HepG2 (cell line): Measurements from ENCODE around the gene LTB4R. TPM values are rescaled to one million over a fixed set of nuclear protein-coding genes. Genes with fewer than 3 reads are reported as not detected.

Experiments
- EP300 ChIP-seq, 3 experiments: sonication (generic) in 1 of 3; formaldehyde crosslinking in 1 of 3; IDR thresholded peaks; 2 replicates each; pipeline versions ENCODE4 v1.5.1 to v1.6.1; 2011 to 2020; ENCODE audit warnings: low read depth in 2 of 3, low read length in 2 of 3, borderline replicate concordance in 1 of 3, improper control_type of control experiment in 1 of 3, mild to moderate bottlenecking in 1 of 3, missing genetic modification reagents in 1 of 3, moderate library complexity in 1 of 3
- FOXJ3 ChIP-seq: sonication (generic); formaldehyde crosslinking; IDR thresholded peaks from 2 replicates; pipeline ENCODE4 v1.4.0; 2020; ENCODE audit warnings: missing genetic modification reagents, mild to moderate bottlenecking, borderline replicate concordance
- GPN1 ChIP-seq: sonication (generic); formaldehyde crosslinking; IDR thresholded peaks from 2 replicates; pipeline ENCODE4 v1.5.1; 2020; ENCODE audit warnings: missing genetic modification reagents, borderline replicate concordance
- HNRNPH1 ChIP-seq: fragments of 200-400 bp; formaldehyde crosslinking; optimal IDR thresholded peaks from 2 replicates; pipeline ENCODE3; 2017; ENCODE audit warnings: mild to moderate bottlenecking, low read depth, low read length
- MAF1 ChIP-seq: sonication (generic); formaldehyde crosslinking; IDR thresholded peaks from 2 replicates; pipeline ENCODE4 v1.5.0; 2020; ENCODE audit warnings: missing genetic modification reagents, borderline replicate concordance
- TBX2 ChIP-seq: sonication (generic); formaldehyde crosslinking; IDR thresholded peaks from 2 replicates; pipeline ENCODE4 v1.5.0; 2020; ENCODE audit warnings: missing genetic modification reagents, mild to moderate bottlenecking, borderline replicate concordance
- TMF1 ChIP-seq: sonication (generic); formaldehyde crosslinking; IDR thresholded peaks from 2 replicates; pipeline ENCODE4 v1.8.1; 2022; ENCODE audit warnings: low read depth, missing genetic modification reagents
- ZBTB26 ChIP-seq: IDR thresholded peaks from 2 replicates; pipeline ENCODE4 v1.6.1; 2016; ENCODE audit warnings: missing compliant biosample characterization, missing genetic modification reagents, borderline replicate concordance
- ZBTB40 ChIP-seq, 2 experiments: fragments of 450-650 bp in 1 of 2; sonication (generic) in 1 of 2; formaldehyde crosslinking in 1 of 2; IDR thresholded peaks; 2 replicates each; pipeline versions ENCODE4 v1.6.1 to v1.8.0; 2016 to 2022; ENCODE audit warnings: antibody characterized with exemption in 1 of 2, mild to moderate bottlenecking in 1 of 2, missing genetic modification reagents in 1 of 2
- ZHX1 ChIP-seq: sonication (generic); formaldehyde crosslinking; IDR thresholded peaks from 2 replicates; pipeline ENCODE4 v1.8.1; 2022; ENCODE audit warnings: low read depth, mild to moderate bottlenecking, missing genetic modification reagents
- ZNF143 ChIP-seq: sonication (generic); formaldehyde crosslinking; IDR thresholded peaks from 2 replicates; pipeline ENCODE4 v1.4.0; 2020; ENCODE audit warnings: missing genetic modification reagents
- ZNF460 ChIP-seq: sonication (generic); formaldehyde crosslinking; IDR thresholded peaks from 2 replicates; pipeline ENCODE4 v1.5.1; 2020; ENCODE audit warnings: missing genetic modification reagents, mild to moderate bottlenecking, borderline replicate concordance
- ZNF790 ChIP-seq: sonication (generic); formaldehyde crosslinking; IDR thresholded peaks from 2 replicates; pipeline ENCODE4 v1.8.0; 2022; ENCODE audit warnings: missing genetic modification reagents, mild to moderate bottlenecking, borderline replicate concordance
- ZNF83 ChIP-seq: sonication (generic); formaldehyde crosslinking; IDR thresholded peaks from 2 replicates; pipeline ENCODE4 v1.4.0; 2020; ENCODE audit warnings: missing genetic modification reagents, mild to moderate bottlenecking, borderline replicate concordance
- polyA plus RNA-seq, 8 experiments: library from polyadenylated mRNA; depleted of rRNA in 3 of 8; stranded (reverse) in 7 of 8; unstranded in 1 of 8; fragments of >200 nt; fragmentation: Illumina TruSeq in 4 of 8; extraction: Trizol in 4 of 8; gene quantifications; 2 replicates each; pipeline versions ENCODE4 v1.2.1 to v1.2.3, GENCODE V29; 2011 to 2016; ENCODE audit warnings: low read depth in 4 of 8, missing spikeins in 1 of 8, mixed read lengths in 1 of 8; ENCODE audit not compliant: insufficient read depth in 1 of 8
- total RNA-seq, 5 experiments: library from RNA; depleted of rRNA; stranded (reverse); fragments of >200 nt; fragmentation: Illumina TruSeq; extraction: Trizol; gene quantifications; 2 replicates each; pipeline ENCODE4 v1.2.3, GENCODE V29; 2016; ENCODE audit warnings: low read depth in 1 of 5

The LTB4R gene
- total and polyA plus RNA-seq, 2 of the 13 experiments (the other 11 are each of a cell fraction or from before 2014, with no cell fraction given), result 3.2 to 8.2 TPM

- TF ChIP-seq ZBTB40 (IDR thresholded peaks at IDR 0.05) (no peak), ZBTB40 (CRISPR knock-in tag; IDR thresholded peaks at IDR 0.05) (peak; percentile 3; the same call in 1 of the 2 replicates), ZNF790 (CRISPR knock-in tag) (no peak), ZNF143 (CRISPR knock-in tag) (no peak), EP300 (IDR thresholded peaks at IDR 0.05; ENCODE audit: low read depth in 2 of 2, low read length in 2 of 2) (no peak), EP300 (CRISPR knock-in tag; IDR thresholded peaks at IDR 0.05; ENCODE audit: borderline replicate concordance) (no peak), HNRNPH1 (no peak), GPN1 (CRISPR knock-in tag) (no peak), ZNF83 (CRISPR knock-in tag) (no peak), TBX2 (no peak), ZBTB26 (CRISPR knock-in tag) (no peak; the same call in 1 of the 2 replicates), TMF1 (no peak), ZNF460 (CRISPR knock-in tag) (no peak), MAF1 (CRISPR knock-in tag) (peak; percentile 76; the same call in 1 of the 2 replicates), ZHX1 (no peak), FOXJ3 (CRISPR knock-in tag) (0 out of 2 replicates have a peak, but pooled peaks have one; percentile 43)
These were observed 40.7 kb upstream of the LTB4R start (continued) for GRCh38 chr14:24270537-24271133.
